WTC11 (cell line): ENCODE results near the gene HOXA7. TPM values are rescaled to one million over a fixed set of nuclear protein-coding genes. Genes with fewer than 3 reads are reported as not detected.

Experiments used
- ATAC-seq: fragments of 200-7000 bp; cut with Tn5 transposase; 2 replicates; pipeline ENCODE4 v1.10.0; 2021; ENCODE audit warnings: mild to moderate bottlenecking, moderate library complexity
- CTCF ChIA-PET: fragments of 300-600 bp; sonication (Branson Sonifier 250); formaldehyde crosslinking; loops from one replicate; lab custom pipeline; 2021; ENCODE audit warnings: antibody characterized with exemption; lab: Charles Lee
- POLR2A ChIA-PET: fragments of 350-600 bp; sonication (Branson Sonifier 250); formaldehyde crosslinking; loops from one replicate; lab custom pipeline; 2021; ENCODE audit warnings: antibody characterized with exemption; lab: Charles Lee
- DNase-seq: peaks from one replicate; pipeline ENCODE4 v3.0.0; 2021; ENCODE audit warnings: low spot score
- H3K27ac Mint-ChIP-seq: 2 replicates; pipeline ENCODE4 v1.8.0; 2021; ENCODE audit warnings: mixed read lengths
- H3K27me3 Mint-ChIP-seq: 2 replicates; pipeline ENCODE4 v1.8.0; 2021; ENCODE audit warnings: low read depth, mild to moderate bottlenecking, moderate library complexity, mixed read lengths
- H3K36me3 Mint-ChIP-seq: 2 replicates; pipeline ENCODE4 v1.8.0; 2021; ENCODE audit warnings: mixed read lengths
- H3K4me1 Mint-ChIP-seq: 2 replicates; pipeline ENCODE4 v1.8.0; 2022; ENCODE audit warnings: mixed read lengths
- H3K4me3 Mint-ChIP-seq: 2 replicates; pipeline ENCODE4 v1.8.0; 2021; ENCODE audit warnings: mild to moderate bottlenecking, moderate library complexity, mixed read lengths
- H3K9me3 Mint-ChIP-seq: 2 replicates; pipeline ENCODE4 v1.8.0; 2021; ENCODE audit warnings: mixed read lengths
- CREB1 ChIP-seq: sonication (generic); formaldehyde crosslinking; IDR thresholded peaks from 2 replicates; pipeline ENCODE4 v1.8.0; 2023; ENCODE audit warnings: mild to moderate bottlenecking, missing genetic modification reagents
- EMX1 ChIP-seq: fragments of 250-450 bp; sonication (Bioruptor Pico); IDR thresholded peaks from 2 replicates; pipeline ENCODE4 v1.8.0; 2021; ENCODE audit warnings: mild to moderate bottlenecking
- NFE2L1 ChIP-seq: sonication (generic); formaldehyde crosslinking; IDR thresholded peaks from 2 replicates; pipeline ENCODE4 v1.8.1; 2023; ENCODE audit warnings: missing genetic modification reagents
- NR2C2 ChIP-seq: sonication (generic); formaldehyde crosslinking; IDR thresholded peaks from 2 replicates; pipeline ENCODE4 v1.8.0; 2022; ENCODE audit warnings: mild to moderate bottlenecking, missing genetic modification reagents
- RELA ChIP-seq: sonication (generic); formaldehyde crosslinking; IDR thresholded peaks from 2 replicates; pipeline ENCODE4 v1.8.1; 2022; ENCODE audit warnings: missing genetic modification reagents, mild to moderate bottlenecking, borderline replicate concordance
- SMAD4 ChIP-seq: sonication (generic); formaldehyde crosslinking; IDR thresholded peaks from 2 replicates; pipeline ENCODE4 v1.8.0; 2022; ENCODE audit warnings: mild to moderate bottlenecking, missing genetic modification reagents
- ZNF671 ChIP-seq: fragments of 250-450 bp; sonication (Bioruptor Pico); IDR thresholded peaks from 2 replicates; pipeline ENCODE4 v1.8.0; 2021; ENCODE audit warnings: mild to moderate bottlenecking
- total RNA-seq: library from RNA; stranded (reverse); gene quantifications from 3 replicates; pipeline ENCODE4 v1.2.3, GENCODE V29; 2021
- TF ChIP-seq, protein P1 (sequence below): sonication (generic); formaldehyde crosslinking; IDR thresholded peaks from 2 replicates; pipeline ENCODE4 v1.8.0; 2022; ENCODE audit warnings: mild to moderate bottlenecking, missing genetic modification reagents
- TF ChIP-seq, protein P2 (sequence below): fragments of 200-600 bp; IDR thresholded peaks from 2 replicates; pipeline ENCODE4 v1.8.0; 2022; ENCODE audit warnings: antibody characterized with exemption
- TF ChIP-seq, protein P3 (sequence below): fragments of 250-450 bp; sonication (Bioruptor Pico); conservative IDR thresholded peaks from 2 replicates; pipeline ENCODE4 v1.9.0; 2021; ENCODE audit warnings: mild to moderate bottlenecking
- TF ChIP-seq, protein P4 (sequence below): sonication (generic); formaldehyde crosslinking; IDR thresholded peaks from 2 replicates; pipeline ENCODE4 v1.8.1; 2022; ENCODE audit warnings: mild to moderate bottlenecking, moderate library complexity, missing genetic modification reagents
- TF ChIP-seq, protein P5 (sequence below): sonication (generic); formaldehyde crosslinking; IDR thresholded peaks from 2 replicates; pipeline ENCODE4 v1.8.1; 2023; ENCODE audit warnings: mild to moderate bottlenecking, missing genetic modification reagents, moderate library complexity
- TF ChIP-seq, protein P6 (sequence below): fragments of 250-450 bp; sonication (Bioruptor Pico); IDR thresholded peaks from 2 replicates; pipeline ENCODE4 v1.9.0; 2021; ENCODE audit warnings: moderate library complexity, mild to moderate bottlenecking, inconsistent platforms, borderline replicate concordance

Gene HOXA7
- total RNA-seq, 1 experiment from 2014 or later = not detected

DNA sequence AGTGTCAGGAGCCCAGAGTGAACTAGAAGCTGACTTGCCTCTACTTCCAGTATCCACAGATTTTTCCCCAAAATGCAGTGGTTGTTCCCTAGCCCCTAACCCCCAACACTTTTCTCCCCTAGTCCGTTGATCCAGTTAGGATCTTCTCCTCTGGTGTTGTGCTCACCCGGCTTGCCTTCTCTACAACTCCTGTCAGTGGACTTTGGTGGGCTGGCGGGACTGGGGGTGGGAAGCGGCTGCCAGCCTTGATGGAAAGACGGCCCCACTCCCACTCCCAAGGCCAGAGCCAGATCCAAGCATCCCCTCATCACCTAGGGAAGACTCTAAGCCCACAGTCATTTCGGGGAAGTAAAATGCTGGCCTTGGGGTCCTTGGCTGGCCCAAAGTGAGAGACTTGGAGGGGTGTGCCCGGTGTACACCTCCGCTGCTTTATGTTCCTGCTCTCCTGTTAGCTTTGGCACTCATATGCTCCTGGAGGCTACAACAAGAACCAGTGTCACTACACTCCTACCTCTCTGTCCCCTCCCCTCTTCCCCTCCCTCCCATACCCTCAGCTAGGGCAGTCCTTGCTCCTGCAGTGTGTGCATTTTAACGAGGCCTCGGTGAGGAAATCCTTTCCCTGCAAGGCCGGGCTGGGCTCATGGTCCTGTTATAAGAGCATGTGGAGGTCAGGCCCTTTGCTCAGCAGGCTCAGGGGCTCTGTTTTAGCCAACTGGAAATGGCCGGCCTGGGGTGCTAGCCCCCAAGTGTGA lies 18.6 kb upstream of the HOXA7 start:
- CTCF ChIA-PET = interaction anchor here (0.9 to 2.3 kb wide), 6 partner anchors 9 to 77 kb away, joined by 3 to 6 read pairs (median 4); partner anchors contain the start of genes HOXA11 and HOXA9
- Mint-ChIP-seq H3K9me3 (no peaks in the 10 kb centered on the region), H3K4me3 (peak overlapping the region; percentile 50; the same call in 1 of the 2 replicates), H3K27ac (no peak overlapping the region), H3K4me1 (peaks cover 27% of the 10 kb centered on the region), H3K36me3 (0 out of 2 replicates have a peak, but pooled peaks cover 2% of the 10 kb centered on the region), H3K27me3 (peaks cover 99% of the 10 kb centered on the region)
- POLR2A ChIA-PET = no interaction called here
- DNase-seq (no peak), ATAC-seq (peak; percentile 10; the same call in 1 of the 2 replicates)
- TF ChIP-seq, protein P1, sequence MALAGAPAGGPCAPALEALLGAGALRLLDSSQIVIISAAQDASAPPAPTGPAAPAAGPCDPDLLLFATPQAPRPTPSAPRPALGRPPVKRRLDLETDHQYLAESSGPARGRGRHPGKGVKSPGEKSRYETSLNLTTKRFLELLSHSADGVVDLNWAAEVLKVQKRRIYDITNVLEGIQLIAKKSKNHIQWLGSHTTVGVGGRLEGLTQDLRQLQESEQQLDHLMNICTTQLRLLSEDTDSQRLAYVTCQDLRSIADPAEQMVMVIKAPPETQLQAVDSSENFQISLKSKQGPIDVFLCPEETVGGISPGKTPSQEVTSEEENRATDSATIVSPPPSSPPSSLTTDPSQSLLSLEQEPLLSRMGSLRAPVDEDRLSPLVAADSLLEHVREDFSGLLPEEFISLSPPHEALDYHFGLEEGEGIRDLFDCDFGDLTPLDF = no peak
- TF ChIP-seq NR2C2 (CRISPR knock-in tag) = no peak
- TF ChIP-seq, protein P2, sequence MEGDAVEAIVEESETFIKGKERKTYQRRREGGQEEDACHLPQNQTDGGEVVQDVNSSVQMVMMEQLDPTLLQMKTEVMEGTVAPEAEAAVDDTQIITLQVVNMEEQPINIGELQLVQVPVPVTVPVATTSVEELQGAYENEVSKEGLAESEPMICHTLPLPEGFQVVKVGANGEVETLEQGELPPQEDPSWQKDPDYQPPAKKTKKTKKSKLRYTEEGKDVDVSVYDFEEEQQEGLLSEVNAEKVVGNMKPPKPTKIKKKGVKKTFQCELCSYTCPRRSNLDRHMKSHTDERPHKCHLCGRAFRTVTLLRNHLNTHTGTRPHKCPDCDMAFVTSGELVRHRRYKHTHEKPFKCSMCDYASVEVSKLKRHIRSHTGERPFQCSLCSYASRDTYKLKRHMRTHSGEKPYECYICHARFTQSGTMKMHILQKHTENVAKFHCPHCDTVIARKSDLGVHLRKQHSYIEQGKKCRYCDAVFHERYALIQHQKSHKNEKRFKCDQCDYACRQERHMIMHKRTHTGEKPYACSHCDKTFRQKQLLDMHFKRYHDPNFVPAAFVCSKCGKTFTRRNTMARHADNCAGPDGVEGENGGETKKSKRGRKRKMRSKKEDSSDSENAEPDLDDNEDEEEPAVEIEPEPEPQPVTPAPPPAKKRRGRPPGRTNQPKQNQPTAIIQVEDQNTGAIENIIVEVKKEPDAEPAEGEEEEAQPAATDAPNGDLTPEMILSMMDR = no peak
- TF ChIP-seq SMAD4 (CRISPR knock-in tag) = no peak
- TF ChIP-seq RELA (CRISPR knock-in tag) = no peak
- TF ChIP-seq, protein P3, sequence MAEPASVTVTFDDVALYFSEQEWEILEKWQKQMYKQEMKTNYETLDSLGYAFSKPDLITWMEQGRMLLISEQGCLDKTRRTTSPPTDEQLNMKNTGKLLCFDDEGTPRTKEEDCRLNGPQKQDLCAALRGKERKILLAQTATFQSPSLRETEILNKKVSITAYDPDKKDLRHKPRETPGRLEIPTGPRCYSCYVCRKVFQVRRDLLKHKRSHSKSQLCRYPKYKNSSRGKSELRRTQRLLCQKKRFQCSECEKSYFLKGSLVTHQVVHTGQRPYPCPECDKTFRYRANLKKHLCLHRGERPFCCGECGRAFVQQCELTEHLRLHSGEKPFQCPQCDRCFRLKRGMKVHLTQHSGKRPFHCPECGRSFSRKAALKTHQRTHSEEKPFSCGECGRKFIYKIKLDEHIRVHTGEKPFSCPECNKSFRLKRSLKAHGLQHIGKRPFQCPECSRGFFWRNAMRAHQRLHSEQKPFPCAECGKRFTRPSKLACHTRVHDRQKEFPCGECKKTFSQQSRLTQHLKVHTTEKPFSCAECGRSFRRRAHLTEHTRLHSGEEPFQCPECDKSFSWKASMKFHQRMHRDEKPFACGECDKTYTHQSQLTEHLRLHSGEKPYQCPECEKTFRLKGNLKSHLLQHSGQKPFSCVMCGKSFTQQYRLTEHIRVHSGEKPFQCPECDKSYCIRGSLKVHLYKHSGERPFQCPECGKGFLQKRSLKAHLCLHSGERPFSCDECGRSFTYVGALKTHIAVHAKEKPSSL = no peak
- TF ChIP-seq, protein P4, sequence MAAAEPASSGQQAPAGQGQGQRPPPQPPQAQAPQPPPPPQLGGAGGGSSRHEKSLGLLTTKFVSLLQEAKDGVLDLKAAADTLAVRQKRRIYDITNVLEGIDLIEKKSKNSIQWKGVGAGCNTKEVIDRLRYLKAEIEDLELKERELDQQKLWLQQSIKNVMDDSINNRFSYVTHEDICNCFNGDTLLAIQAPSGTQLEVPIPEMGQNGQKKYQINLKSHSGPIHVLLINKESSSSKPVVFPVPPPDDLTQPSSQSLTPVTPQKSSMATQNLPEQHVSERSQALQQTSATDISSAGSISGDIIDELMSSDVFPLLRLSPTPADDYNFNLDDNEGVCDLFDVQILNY (CRISPR knock-in tag) = no peak
- TF ChIP-seq, protein P5, sequence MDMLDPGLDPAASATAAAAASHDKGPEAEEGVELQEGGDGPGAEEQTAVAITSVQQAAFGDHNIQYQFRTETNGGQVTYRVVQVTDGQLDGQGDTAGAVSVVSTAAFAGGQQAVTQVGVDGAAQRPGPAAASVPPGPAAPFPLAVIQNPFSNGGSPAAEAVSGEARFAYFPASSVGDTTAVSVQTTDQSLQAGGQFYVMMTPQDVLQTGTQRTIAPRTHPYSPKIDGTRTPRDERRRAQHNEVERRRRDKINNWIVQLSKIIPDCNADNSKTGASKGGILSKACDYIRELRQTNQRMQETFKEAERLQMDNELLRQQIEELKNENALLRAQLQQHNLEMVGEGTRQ = no peak
- TF ChIP-seq CREB1 = no peak
- no peak for TF ChIP-seq EMX1 (CRISPR knock-in tag)
- TF ChIP-seq NFE2L1 = no peak
- no peak for TF ChIP-seq ZNF671 (CRISPR knock-in tag)

DNA sequence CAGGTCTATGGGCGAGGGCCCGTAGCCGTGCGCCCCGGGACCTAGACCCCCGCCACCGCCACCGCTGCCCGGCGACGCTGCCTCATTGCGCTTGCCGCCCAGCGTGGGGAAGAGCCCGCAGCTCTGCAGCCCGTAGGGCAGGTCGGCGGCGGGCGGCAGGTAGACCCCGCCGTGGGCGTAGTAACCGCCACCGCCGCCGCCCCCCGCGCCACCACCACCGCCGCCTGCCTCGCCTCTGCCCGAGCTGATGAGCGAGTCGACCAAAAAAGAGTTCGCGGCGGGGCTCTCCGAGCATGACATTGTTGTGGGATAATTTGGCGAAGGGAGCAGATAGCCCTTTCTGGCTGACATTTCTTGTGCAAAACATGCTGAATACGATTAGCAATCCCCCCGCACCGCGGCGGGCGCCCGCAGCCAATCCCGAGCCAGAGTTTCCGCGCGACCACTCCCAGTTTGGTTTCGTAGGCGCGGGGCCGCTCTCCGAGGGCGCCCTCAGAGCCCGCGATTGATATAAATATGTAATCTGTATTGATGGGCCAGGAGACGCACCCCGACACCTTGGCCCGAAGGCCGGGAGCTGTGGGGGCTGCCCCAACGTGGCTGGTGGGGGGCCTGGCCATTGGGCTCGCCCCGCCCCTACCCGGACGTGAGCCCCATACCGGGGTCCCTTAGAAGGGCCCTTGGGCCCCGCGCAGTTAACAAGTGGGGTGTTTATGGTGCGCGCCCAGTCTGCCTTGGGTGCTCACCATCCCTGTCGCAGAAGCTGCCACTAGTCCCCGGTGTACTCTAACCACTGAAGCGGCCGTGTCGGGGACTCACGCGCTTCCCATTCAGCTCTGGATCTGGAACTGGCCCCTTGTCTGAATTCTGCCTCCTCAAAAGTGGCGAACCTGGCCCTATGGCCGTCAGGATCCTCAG lies 17.7 kb upstream of the HOXA7 start, which contains the start of gene HOXA10:
TSS of gene HOXA10 (minus strand) at position 365 of the 918 bp plus-strand sequence. CDS start at position 351, 14 bp downstream.
- H3K9me3 Mint-ChIP-seq = no peaks in the 10 kb centered on the region
- no peak for ATAC-seq
- POLR2A ChIA-PET = no interaction called here
- peak within 1 kb of the TSS; percentile 50; the same call in 1 of the 2 replicates for H3K4me3 Mint-ChIP-seq
- TF ChIP-seq, protein P6, sequence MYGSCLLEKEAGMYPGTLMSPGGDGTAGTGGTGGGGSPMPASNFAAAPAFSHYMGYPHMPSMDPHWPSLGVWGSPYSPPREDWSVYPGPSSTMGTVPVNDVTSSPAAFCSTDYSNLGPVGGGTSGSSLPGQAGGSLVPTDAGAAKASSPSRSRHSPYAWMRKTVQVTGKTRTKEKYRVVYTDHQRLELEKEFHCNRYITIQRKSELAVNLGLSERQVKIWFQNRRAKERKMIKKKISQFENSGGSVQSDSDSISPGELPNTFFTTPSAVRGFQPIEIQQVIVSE (CRISPR knock-in tag) = no peak; the same call in 1 of the 2 replicates
- H3K27ac Mint-ChIP-seq = no peak within 1 kb of the TSS
- peaks cover 20% of the 10 kb centered on the region for H3K4me1 Mint-ChIP-seq
- peaks cover 99% of the 10 kb centered on the region for H3K27me3 Mint-ChIP-seq
- CTCF ChIA-PET = interaction anchor here (1.0 to 1.6 kb wide), 4 partner anchors 13 to 76 kb away, joined by 3 to 5 read pairs (median 4); no protein-coding TSS in a partner anchor
- no peak for DNase-seq
- H3K36me3 Mint-ChIP-seq = 0 out of 2 replicates have a peak, but pooled peaks cover 2% of the 10 kb centered on the region
